ENCODE measurements around the gene SH2D3C.

SH2D3C gene

DNA sequence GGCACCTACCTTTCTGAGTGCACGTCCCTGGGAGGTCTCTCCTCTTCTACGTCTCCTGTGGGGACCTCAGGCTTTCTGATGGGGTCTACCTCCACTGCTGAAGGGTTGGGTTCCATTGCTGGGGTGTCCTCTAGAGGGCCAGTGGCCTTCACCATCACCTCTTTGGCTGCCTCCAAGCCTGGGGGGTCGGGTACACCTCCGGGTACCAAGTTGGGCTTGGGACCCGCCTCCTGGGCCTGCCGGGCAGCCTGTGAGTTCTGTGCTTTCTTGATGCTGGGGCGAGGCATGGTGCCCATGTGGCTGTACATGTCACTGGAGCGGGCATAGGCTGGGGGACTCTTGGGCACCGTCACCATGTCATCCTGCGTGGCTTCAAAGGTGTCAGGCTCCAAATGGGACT is 4.5 kb downstream of the SH2D3C start:
- no peak overlapping the region for H3K9ac ChIP-seq
- no peak overlapping the region for H3K27ac ChIP-seq
- no peaks in the 10 kb centered on the region for H4K20me1 ChIP-seq (ENCODE audit: insufficient read depth)
- H3K79me2 ChIP-seq (ENCODE audit: insufficient read depth, low read depth): peaks cover 31% of the 10 kb centered on the region
- H3K4me2 ChIP-seq: no peak overlapping the region
- no peak for TF ChIP-seq CTCF (conservative IDR thresholded peaks at IDR 0.05; ENCODE audit: low read depth, low read length)
- H2AFZ ChIP-seq (ENCODE audit: low read depth): no peak overlapping the region
- no peaks in the 10 kb centered on the region for H3K27me3 ChIP-seq (ENCODE audit: insufficient read depth, low read depth)
- H3K4me1 ChIP-seq (ENCODE audit: low read depth, poor library complexity, severe bottlenecking): peaks cover 77% of the 10 kb centered on the region
- no peaks in the 10 kb centered on the region for H3K36me3 ChIP-seq (ENCODE audit: insufficient read depth)
- no peak overlapping the region for H3K4me3 ChIP-seq (IDR thresholded peaks at IDR 0.05; ENCODE audit: insufficient read depth, low read depth, low read length)

GRCh38 chr9:127773272-127773671 is 5.2 kb downstream of the SH2D3C start:
- H3K4me1 ChIP-seq (ENCODE audit: low read depth, poor library complexity, severe bottlenecking): peaks cover 72% of the 10 kb centered on the region
- TF ChIP-seq CTCF (conservative IDR thresholded peaks at IDR 0.05; ENCODE audit: low read depth, low read length): no peak
- H4K20me1 ChIP-seq (ENCODE audit: insufficient read depth): no peaks in the 10 kb centered on the region
- H3K4me3 ChIP-seq (IDR thresholded peaks at IDR 0.05; ENCODE audit: insufficient read depth, low read depth, low read length): no peak overlapping the region
- no peak overlapping the region for H3K4me2 ChIP-seq
- no peaks in the 10 kb centered on the region for H3K36me3 ChIP-seq (ENCODE audit: insufficient read depth)
- H2AFZ ChIP-seq (ENCODE audit: low read depth): no peak overlapping the region
- peak overlapping the region; percentile 42; the same call in 1 of the 2 replicates for H3K27ac ChIP-seq
- H3K9ac ChIP-seq: no peak overlapping the region
- no peaks in the 10 kb centered on the region for H3K27me3 ChIP-seq (ENCODE audit: insufficient read depth, low read depth)
- H3K79me2 ChIP-seq (ENCODE audit: insufficient read depth, low read depth): peaks cover 30% of the 10 kb centered on the region

DNA sequence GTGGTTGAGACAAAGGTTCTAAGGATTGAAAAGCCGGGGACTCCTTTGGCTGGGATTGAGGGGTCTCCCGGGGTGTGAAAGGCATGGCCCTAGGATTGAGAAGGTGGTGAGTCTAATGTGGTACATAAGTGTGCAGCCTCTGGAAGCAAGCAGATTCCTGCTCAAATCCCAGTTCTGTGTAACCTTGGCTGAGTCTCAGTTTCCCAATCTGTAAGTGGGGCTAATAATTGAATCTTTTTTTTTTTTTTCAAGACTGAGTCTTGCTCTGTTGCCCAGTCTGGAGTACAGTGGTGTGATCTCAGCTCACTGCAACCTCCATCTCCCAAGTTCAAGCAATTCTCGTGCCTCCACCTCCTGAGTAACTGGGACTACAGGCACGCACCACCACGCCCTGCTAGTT is 5.9 kb downstream of the SH2D3C start:
- no peaks in the 10 kb centered on the region for H3K36me3 ChIP-seq (ENCODE audit: insufficient read depth)
- H3K27ac ChIP-seq: peak overlapping the region; percentile 42; the same call in 1 of the 2 replicates
- H3K4me1 ChIP-seq (ENCODE audit: low read depth, poor library complexity, severe bottlenecking): peaks cover 69% of the 10 kb centered on the region
- H3K79me2 ChIP-seq (ENCODE audit: insufficient read depth, low read depth): peaks cover 24% of the 10 kb centered on the region
- H4K20me1 ChIP-seq (ENCODE audit: insufficient read depth): no peaks in the 10 kb centered on the region
- no peak overlapping the region for H3K4me2 ChIP-seq
- no peak overlapping the region for H3K4me3 ChIP-seq (IDR thresholded peaks at IDR 0.05; ENCODE audit: insufficient read depth, low read depth, low read length)
- H3K9ac ChIP-seq: no peak overlapping the region
- no peaks in the 10 kb centered on the region for H3K27me3 ChIP-seq (ENCODE audit: insufficient read depth, low read depth)
- TF ChIP-seq CTCF (conservative IDR thresholded peaks at IDR 0.05; ENCODE audit: low read depth, low read length): no peak
- no peak overlapping the region for H2AFZ ChIP-seq (ENCODE audit: low read depth)

- Histone ChIP-seq H3K79me2 (ENCODE audit: insufficient read depth, low read depth) (peaks cover 17% of the 10 kb centered on the region), H3K4me1 (ENCODE audit: low read depth, poor library complexity, severe bottlenecking) (peaks cover 65% of the 10 kb centered on the region), H4K20me1 (ENCODE audit: insufficient read depth) (no peaks in the 10 kb centered on the region), H3K4me3 (IDR thresholded peaks at IDR 0.05; ENCODE audit: insufficient read depth, low read depth, low read length) (no peak overlapping the region), H3K27ac (peak overlapping the region; percentile 42; the same call in 1 of the 2 replicates), H2AFZ (ENCODE audit: low read depth) (peak overlapping the region; percentile 27; the same call in 1 of the 2 replicates), H3K4me2 (peak overlapping the region; percentile 43), H3K9ac (no peak overlapping the region), H3K27me3 (ENCODE audit: insufficient read depth, low read depth) (no peaks in the 10 kb centered on the region), H3K36me3 (ENCODE audit: insufficient read depth) (no peaks in the 10 kb centered on the region)
- TF ChIP-seq CTCF (conservative IDR thresholded peaks at IDR 0.05; ENCODE audit: low read depth, low read length): no peak
Observed at GRCh38 chr9:127771570-127772189, 6.8 kb downstream of the SH2D3C start.
